Adrenal gland (tissue), 5 donors: ENCODE data around the gene ZBTB7B.

Experiments used
- CTCF ChIP-seq, 6 experiments: fragments of 450-650 bp in 4 of 6; fragments of 200-600 bp in 2 of 6; sonication (generic) in 1 of 6; IDR thresholded peaks; 1 replicate in 5 of 6; 2 replicates in 1 of 6; pipeline versions ENCODE4 v1.5.1 to v1.8.0; 2016 to 2021; ENCODE audit warnings: antibody characterized with exemption in 6 of 6, mild to moderate bottlenecking in 2 of 6, moderate library complexity in 1 of 6
- POLR2A ChIP-seq, 2 donors: fragments of 450-650 bp; IDR thresholded peaks; one replicate each; pipeline ENCODE4 v1.6.1; 2017; ENCODE audit warnings: antibody characterized with exemption in 2 of 2, mild to moderate bottlenecking in 2 of 2, moderate library complexity in 1 of 2
- donor health status: DM: no; HTN: no; CAD: no.

GRCh38 chr1:154963643-154964042, 39.0 kb upstream of the ZBTB7B start:
- no peak for TF ChIP-seq CTCF (IDR thresholded peaks at IDR 0.05)
- no peak for TF ChIP-seq POLR2A (IDR thresholded peaks at IDR 0.05)
